Epithelial cell of esophagus (primary cell): Measurements from ENCODE around the gene DOK1.

Experiments
- DNase-seq: peaks from one replicate; pipeline ENCODE4 v3.0.0; 2010; ENCODE audit warnings: low read depth
- H3K4me3 ChIP-seq: 2 replicates; pipeline ENCODE4 v1.5.1; 2011; ENCODE audit warnings: mild to moderate bottlenecking, low read length, control low read depth
- TF ChIP-seq, protein P1 (sequence below): IDR thresholded peaks from 2 replicates; pipeline ENCODE4 v1.5.1; 2011; ENCODE audit warnings: low read depth, mild to moderate bottlenecking, low read length, control low read depth, inconsistent platforms; ENCODE audit not compliant: insufficient read depth; ENCODE audit errors: missing control alignments

DOK1 gene

GRCh38 chr2:74585406-74586185 lies 31.1 kb downstream of the DOK1 start:
- no peak overlapping the region for H3K4me3 ChIP-seq
- no peak for DNase-seq
- TF ChIP-seq, protein P1, sequence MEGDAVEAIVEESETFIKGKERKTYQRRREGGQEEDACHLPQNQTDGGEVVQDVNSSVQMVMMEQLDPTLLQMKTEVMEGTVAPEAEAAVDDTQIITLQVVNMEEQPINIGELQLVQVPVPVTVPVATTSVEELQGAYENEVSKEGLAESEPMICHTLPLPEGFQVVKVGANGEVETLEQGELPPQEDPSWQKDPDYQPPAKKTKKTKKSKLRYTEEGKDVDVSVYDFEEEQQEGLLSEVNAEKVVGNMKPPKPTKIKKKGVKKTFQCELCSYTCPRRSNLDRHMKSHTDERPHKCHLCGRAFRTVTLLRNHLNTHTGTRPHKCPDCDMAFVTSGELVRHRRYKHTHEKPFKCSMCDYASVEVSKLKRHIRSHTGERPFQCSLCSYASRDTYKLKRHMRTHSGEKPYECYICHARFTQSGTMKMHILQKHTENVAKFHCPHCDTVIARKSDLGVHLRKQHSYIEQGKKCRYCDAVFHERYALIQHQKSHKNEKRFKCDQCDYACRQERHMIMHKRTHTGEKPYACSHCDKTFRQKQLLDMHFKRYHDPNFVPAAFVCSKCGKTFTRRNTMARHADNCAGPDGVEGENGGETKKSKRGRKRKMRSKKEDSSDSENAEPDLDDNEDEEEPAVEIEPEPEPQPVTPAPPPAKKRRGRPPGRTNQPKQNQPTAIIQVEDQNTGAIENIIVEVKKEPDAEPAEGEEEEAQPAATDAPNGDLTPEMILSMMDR = no peak

GRCh38 chr2:74587664-74588277 lies 33.3 kb downstream of the DOK1 start:
- H3K4me3 ChIP-seq = no peak overlapping the region
- DNase-seq = peak; percentile 71
- TF ChIP-seq, protein P1 = peak; percentile 71

GRCh38 chr2:74588664-74589063 lies 34.1 kb downstream of the DOK1 start:
- no peak for DNase-seq
- TF ChIP-seq, protein P1 = no peak
- H3K4me3 ChIP-seq = no peak overlapping the region

DNA sequence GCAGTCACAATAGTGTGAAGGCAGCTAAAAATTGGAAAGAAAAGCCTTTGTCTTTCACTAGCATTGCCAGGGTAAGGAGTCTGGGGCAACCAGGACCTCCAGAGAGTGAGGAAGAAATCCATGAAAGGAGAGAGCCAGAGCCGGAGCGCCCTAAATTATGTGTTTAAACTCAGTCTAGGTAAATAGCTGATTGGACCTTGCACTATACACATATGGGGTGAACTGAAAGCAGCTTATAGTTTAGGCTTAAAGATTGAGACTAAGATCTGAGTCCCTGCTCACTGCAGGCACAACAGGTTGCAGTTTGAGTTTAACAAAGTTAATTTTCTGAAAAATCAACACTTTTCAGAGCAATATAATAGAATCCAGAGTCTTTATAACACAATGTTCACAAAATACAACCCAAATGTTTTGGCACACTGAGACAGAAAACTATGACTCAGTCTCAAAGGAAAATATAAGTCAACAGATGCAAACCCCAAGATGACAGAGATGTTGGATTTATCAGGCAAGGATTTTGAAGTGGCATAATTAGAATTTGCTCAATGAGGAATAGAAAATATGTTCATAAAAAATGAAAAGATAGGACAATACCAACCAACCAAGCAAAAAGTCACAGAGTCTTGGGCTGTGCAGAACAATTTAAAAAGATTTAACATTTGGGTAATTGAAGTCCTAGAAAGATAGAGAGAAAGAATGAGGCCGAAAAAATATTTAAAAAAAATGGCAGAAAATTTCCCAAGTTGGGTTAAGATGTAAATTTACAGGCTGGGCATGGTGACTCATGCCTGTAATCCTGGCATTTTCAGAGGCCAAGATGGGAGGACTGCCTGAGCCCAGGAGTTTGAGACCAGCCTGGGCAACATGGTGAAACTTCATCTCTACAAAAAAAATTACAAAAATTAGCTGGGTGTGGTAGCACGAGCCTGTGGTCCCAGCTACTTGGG lies 39.6 kb downstream of the DOK1 start:
- TF ChIP-seq, protein P1 = no peak
- no peak for DNase-seq
- H3K4me3 ChIP-seq = no peak overlapping the region

DNA sequence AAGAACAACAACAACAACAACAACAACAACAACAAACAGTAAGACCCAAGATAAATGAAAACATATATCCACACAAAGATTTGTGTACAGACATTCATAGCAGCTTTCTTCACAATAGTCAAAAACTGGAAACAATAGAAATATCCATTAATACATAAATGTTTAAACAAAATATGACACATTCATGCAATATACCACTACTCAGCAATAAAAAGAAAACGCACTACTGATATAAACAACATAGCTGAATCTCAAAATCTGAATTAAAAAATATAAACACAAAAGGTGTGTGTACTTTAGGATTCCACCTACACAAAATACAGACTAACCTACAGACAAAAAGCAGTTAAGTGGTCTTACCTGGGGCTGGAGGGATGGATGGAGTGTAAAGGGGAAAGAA lies 42.1 kb downstream of the DOK1 start:
- TF ChIP-seq, protein P1 = no peak
- DNase-seq = no peak

GRCh38 chr2:74597410-74597809 lies 42.9 kb downstream of the DOK1 start:
- TF ChIP-seq, protein P1 = no peak
- DNase-seq = no peak

More for the DNA sequence above, 42.1 kb downstream of the DOK1 start:
- H3K4me3 ChIP-seq = no peak overlapping the region

More at GRCh38 chr2:74597410-74597809, 42.9 kb downstream of the DOK1 start:
- H3K4me3 ChIP-seq = no peak overlapping the region
